K562 (cell line): ENCODE results near the gene TEDC1.

Experiments used
- ATF4 ChIP-seq: fragments of 450-650 bp; formaldehyde crosslinking; IDR thresholded peaks from 2 replicates; pipeline ENCODE4 v1.4.0; 2022; ENCODE audit warnings: mild to moderate bottlenecking, moderate library complexity
- BCL6 ChIP-seq: fragments of 250-450 bp; sonication (Bioruptor Pico); IDR thresholded peaks from 2 replicates; pipeline ENCODE4 v1.4.0; 2020
- BRCA1 ChIP-seq, 2 experiments: fragments of 450-650 bp in 1 of 2; sonication (generic) in 1 of 2; formaldehyde crosslinking in 1 of 2; IDR thresholded peaks; 2 replicates each; pipeline versions ENCODE4 v1.5.0 to v1.6.1; 2017 to 2020; ENCODE audit warnings: mild to moderate bottlenecking in 1 of 2, missing genetic modification reagents in 1 of 2
- ESRRB ChIP-seq: fragments of 250-450 bp; sonication (Bioruptor Pico); IDR thresholded peaks from 2 replicates; pipeline ENCODE4 v1.5.0; 2020; ENCODE audit warnings: mild to moderate bottlenecking, moderate library complexity, borderline replicate concordance
- EZH2 ChIP-seq: IDR thresholded peaks from 2 replicates; pipeline ENCODE4 v1.6.1; 2012; ENCODE audit warnings: low read depth, mild to moderate bottlenecking, inconsistent platforms, low read length, borderline replicate concordance
- ZNF785 ChIP-seq: fragments of 250-450 bp; sonication (Bioruptor Pico); IDR thresholded peaks from 2 replicates; pipeline ENCODE4 v1.4.0; 2020; ENCODE audit warnings: mild to moderate bottlenecking

GRCh38 chr14:105533391-105533790, 42.3 kb downstream of the TEDC1 start:
- no peak for TF ChIP-seq ATF4 (CRISPR knock-in tag)
- TF ChIP-seq ZNF785 (CRISPR knock-in tag) = no peak
- TF ChIP-seq EZH2 = no peak
- TF ChIP-seq BRCA1 (IDR thresholded peaks at IDR 0.05) = no peak
- no peak for TF ChIP-seq BRCA1 (CRISPR knock-in tag; IDR thresholded peaks at IDR 0.05)
- no peak for TF ChIP-seq BCL6 (CRISPR knock-in tag)
- no peak for TF ChIP-seq ESRRB (CRISPR knock-in tag)
